GM18861 (cell line): ENCODE measurements around the gene NEK4.
A peak's percentile ranks its signal among the peaks of the same experiment; 100 is the strongest.
"Not testable (repeated sequence)": the region's sequence is repeated elsewhere in the genome, so short reads cannot be mapped to it uniquely, and the experiment has no call there.

Experiments
- ATAC-seq: cut with Tn5 transposase; IDR thresholded peaks from one replicate; pipeline ENCODE4 v1.9.1; 2021; ENCODE audit not compliant: unreplicated experiment

NEK4 gene

DNA sequence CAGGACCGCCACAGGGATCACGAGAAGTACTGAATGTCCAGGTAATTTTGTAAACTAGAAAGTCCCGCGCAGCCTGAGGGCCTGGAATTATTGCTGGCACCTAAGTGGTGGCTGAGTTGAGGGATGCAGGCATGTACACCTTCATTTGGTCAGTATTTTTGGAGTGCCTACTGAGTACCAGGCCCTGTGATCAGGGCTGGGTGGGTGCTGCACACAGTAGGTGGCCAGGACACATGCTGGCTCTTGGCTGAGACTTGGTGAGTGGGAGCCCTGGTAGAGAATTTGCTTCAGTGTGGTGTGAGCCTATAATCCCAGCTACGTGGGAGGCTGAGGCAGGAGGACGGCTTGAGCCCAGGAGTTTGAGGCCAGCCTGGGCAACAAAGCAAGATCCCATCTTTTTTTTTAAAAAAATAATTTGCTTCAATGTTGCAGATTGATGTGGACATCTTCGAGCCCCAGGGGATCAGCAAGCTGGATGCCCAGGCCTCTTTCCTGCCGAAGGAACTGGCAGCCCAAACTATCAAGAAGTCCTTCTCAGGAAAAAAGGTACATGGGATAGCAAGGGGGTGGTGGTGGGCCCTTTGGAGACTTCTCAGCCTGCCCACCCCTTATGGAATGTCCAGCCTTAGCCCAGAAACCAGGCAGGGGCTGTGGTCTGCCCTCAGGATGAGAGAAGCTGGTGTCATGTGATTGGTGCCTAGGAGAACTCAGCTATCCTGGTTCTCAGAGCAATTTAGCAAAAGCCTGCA is 9.3 kb upstream of the NEK4 start:
- ATAC-seq: no peak

DNA sequence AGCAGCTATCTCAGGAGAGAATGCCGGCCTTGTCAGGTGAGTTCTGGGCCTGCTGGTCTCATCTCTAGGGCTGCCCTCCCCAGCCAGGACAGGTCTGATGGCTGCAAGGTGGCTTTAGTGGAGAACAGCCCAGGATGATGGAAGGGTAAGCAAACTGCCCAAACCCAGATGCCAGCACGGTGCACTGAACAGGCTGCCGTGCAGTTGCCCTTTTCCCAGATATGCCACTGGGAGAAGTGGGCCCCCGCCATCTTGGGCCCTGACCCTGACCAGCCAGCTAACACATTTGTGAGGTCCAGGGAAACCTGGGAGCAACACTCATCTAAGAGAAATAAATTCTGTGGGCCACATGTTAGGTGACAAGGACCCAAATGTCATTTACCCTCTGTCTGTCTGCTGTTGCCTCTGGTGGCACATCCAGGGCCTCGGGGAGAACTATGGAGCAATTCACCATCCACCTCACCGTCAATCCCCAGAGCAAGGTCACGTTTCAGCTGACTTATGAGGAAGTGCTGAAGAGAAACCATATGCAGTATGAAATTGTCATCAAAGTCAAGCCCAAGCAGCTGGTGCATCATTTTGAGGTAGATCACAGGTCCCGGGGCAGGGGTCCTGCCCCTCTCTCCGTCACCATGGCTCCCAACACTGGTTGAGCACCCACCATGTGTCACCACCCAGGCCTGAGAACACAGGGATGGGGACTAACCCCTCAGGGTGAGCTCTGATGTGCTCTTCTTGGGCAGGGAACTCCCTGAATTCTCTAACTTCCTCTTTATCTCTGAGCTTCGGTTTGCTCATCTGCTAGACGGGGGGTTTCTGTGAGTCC is 8.5 kb upstream of the NEK4 start:
- ATAC-seq: peak; percentile 57

DNA sequence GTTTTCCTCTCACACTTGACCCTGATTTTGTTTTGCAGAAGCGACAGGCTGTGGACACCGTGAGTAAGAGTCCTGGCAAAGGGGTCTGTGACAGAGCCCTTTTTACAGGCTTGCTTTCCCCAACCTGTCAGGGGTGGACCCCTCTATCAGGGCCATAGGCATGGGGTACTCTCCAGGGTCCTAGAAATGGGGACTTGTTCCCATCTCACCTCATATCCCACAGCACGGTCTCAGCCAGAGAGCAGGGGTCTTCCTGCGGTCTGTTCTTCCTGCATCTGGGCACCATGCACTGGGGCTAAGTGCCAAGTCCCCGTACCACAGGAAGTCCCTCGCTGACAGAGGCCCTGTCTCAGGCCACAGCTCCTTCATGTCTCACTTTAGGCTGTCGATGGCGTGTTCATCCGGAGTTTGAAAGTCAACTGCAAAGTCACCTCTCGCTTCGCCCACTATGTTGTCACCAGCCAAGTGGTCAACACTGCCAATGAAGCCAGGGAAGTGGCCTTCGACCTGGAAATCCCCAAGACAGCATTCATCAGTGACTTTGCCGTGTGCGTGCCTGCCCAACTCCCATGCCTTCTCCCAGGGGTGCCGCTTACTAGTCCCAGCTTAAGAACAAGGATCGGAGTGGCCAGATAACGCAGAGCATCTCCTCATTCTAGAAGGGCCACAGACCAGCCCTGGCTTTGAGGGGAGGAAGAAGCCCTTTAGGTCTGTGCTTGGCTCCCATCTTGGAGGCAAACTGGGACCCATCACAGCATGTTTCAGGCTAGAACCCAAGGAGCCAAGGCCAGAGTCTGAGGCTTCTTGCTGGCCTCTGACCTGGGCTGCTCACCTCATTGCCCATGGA is 7.4 kb upstream of the NEK4 start:
- ATAC-seq: no peak

DNA sequence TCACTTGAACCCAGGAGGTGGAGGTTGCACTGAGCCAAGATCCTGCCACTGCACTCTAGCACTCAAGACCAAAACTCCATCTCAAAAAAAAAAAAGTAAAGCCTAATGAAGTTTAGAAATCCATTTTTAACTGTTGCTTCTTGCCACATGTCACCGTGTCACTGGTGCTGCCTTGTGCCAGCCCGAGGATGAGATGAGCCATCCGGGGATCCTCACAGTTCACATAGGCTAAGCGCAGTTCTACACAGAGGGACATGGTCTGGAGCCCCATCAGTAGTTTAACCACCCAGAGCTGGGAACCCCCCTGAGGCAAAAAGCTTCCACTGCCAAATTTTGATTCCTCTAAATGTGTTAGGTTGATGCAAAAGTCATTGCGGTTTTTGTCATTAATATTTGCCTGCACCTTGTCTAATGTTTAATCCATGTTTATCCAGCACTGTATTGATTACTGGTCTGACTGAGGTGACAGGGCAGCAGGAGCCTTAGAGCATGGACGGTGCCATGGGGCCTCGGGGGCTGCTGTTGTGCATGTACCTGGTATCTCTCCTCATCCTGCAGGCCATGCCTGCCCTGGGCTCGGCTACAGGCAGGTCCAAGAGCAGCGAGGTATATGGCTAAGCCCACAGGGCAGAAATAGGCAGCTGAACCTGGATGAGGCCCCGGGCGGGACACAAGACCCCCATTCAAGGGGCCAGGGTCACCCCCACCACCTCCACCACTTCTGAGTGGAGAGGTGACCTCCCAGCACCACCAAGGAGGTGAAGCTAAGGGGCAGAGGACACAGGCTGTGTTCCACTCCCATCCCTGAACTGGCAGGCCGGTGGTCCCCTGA is 6.6 kb upstream of the NEK4 start, which contains the start of gene ITIH1:
Gene ITIH1 (plus strand): TSS at position 473 of the 832 bp plus-strand sequence. CDS start 17 bp downstream, at position 490.
- no peak for ATAC-seq

DNA sequence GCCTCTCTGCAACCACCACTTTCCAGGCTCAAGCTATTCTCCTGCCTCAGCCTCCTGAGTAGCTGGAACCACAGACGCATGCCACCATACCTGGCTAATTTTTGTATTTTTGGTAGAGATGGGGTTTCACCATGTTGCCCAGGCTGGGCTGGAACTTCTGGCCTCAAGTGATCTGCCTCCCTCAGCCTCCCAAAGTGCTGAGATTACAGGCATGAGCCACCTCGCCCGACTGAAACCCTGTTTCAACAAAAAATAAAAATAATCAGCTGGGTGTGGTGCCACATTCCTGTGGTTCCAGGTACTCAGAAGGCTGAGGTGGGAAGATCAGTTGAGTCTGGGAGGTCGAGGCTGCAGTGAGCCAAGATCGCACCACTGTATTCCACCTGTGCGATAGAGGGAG is 5.7 kb upstream of the NEK4 start:
- ATAC-seq: not testable (repeated sequence)

DNA sequence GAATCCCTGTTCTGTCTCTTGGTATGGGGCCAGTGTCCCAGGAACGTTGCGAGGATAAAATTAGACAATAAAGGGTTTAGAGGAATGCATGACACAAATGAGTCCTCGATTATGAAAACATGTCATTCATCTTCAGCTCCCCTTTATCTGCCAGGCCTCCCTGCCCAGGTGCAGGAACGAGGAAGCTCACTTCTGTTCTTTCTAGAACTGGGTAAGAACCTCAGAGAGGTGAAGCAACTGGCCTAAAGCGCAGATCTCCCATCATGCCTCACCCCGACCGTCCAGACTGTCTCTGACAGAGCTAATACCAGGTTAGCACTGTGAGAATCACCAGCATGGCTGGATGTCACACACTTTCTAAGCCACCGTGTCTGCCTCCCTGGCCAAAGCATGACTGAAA is 5.1 kb upstream of the NEK4 start:
- no peak for ATAC-seq

DNA sequence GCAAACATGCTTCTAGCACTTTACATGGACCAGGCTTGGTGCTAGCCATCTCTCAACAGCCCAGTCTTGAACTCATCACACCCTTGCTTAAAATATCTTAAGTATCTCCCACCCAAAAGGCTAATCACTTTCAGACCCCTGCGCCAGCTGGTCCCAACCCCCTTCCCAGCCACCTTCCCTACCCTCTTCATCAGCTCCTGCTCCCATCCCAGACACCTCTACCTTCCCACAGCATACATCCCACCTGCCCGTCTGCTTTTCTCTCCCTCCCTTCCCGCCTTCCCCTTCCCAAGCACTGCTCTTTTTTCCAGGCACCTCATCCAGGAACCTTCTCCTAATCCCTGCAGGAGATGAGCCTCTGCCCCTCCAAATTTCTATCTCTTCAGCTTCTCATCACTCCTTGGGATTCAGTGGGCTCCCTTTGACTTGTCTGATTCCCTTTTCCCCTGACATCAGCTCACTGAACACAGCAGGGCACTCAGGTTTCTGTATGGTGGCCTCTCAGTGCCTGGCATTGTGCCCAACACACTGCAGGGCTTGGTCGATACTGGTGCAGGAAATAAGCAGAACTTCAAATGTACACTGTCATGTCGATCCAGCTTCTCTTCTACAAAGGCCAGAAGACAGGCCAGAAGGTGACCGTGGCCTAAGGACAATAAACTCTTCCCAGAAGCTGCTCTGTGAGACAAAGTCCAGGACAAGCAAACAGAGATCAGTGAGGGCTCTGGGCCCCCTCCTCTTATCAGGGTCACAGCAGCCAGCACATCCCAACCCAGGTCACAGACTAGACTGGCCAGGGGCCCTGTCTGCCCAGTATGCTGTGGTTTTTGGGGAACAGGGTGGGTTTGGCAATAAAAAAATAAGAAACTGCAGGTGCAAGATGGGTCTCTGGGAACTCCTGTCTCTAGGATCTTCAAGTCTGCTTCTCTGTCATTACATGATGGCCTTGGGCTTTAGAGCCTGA is 4.4 kb upstream of the NEK4 start:
- no peak for ATAC-seq

DNA sequence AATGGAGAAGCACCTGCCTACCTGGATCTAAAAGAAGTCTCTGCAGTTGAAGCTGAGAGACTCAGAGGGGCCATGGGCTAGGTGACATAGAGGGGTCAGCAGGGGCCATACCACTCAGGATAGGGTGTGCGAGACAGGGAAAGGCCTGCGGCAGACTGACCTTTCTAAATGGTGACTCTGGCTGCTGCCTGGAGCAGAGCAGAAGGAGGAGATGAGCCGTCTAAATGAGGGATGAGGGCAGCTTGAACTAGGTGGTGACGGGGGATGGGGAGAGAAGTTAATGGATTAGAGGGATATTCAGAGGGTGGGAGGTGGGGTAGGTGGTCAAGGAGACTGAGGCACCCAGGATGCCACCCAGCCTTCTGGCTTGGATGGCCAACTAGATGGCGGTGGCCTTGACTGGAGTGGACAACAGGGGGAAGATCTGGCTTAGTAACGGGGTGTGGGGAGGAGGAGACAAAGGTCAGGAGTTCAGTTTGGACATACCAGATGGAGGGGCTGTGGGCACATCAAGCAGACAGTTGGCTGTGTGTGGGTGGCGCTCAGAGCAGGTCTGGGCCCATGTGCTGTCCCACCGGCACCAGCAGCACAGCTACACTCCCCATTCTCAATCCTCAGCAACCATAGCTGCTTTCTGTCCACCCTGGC is 3.5 kb upstream of the NEK4 start:
- ATAC-seq: no peak

DNA sequence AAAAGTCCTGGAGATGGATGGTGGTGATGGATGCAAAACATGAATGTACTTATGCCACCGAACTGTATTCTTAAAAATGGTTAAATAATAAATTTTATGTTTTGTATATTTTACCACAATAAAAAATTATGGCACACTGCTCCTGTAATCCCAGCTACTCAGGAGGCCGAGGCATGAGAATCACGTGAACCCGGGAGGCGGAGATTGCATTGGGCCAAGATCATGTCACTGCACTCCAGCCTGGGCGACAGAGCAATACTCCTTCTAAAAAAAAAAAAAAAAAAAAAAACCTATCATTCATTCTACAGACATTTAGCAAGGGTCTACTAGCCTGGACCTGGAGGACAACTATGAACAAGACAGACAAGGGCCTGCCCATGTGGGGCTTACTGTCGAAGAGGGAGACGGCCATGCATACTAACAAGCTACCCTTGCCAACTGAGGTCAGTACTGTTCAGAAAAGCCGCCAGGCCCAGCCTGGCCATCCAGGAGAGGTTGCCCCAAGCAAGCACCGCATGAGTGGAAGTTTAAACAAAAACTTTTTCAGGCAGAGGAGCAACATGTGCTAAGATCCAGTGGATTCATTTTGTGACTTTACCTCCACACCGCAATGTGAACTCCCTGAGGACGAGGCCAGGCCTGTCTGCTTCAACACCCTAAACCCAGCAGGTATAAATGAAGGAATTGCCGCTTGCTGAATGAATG is 2.8 kb upstream of the NEK4 start:
- no peak for ATAC-seq

DNA sequence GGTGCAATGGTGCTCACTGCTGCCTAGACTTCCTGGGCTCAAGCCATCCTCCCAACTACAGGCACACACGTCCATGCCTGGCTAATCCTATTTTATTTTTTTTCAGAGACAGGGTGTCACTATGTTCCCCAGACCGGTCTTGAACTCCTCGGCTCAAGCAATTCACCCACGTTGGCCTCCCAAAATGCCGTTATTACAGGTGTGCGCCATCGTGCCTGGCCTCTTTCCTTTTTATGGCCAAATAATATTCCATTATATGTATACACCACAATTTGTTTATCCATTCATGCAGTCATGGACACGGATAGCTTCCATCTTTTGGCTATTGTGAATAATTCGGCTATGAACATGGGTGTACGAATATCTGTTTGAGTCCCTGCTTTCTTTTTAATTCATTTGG is 962 bp upstream of the NEK4 start:
- ATAC-seq: no peak

DNA sequence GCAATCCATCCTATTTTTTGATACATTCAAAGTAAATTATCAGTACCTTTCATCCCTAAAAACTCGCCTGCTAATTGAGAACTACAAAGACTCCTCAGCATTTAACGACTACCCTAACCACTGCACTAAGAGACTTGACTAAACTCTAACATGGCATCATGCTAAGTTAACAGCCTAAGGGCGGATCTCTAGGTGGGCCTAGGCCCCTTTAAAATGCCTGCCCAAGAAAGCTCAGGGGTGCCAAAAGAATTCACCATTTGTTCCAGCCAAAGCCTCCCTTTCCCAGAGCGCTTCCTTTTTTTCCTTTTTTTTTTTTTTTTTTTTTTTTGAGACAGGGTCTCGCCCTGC is 568 bp upstream of the NEK4 start:
- ATAC-seq: peak; percentile 2

DNA sequence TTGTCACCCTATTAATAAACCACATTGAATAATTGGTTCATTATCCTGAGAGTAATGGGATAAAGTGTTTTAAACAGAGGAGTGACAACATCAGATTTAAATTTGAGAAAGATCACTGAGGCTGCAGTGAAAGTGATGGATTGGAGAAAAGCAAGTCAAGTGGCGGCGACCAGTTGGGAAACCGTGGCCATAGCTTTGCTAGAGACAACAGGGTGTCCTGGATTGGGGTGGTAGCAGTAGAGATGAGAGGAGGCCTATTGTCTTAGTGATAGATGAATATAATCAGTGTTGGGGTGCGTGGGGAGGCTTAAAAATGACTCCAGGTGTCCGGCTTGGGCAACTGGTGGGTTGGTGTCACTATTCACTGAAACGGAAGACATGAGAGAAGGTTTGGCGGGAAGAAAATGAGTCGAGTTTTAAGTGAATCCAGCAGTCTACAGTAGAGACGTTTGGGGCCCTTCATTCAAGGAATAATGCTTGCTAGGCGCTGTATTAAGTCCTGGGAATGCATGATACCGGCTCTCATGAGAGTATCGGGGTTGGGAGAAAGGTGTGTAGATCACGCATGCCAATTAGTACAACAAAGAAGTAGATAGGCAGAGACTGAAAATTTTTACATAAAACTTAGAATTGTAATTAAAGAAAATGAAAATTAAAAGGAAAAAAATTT is 819 bp downstream of the NEK4 start:
- ATAC-seq: no peak

DNA sequence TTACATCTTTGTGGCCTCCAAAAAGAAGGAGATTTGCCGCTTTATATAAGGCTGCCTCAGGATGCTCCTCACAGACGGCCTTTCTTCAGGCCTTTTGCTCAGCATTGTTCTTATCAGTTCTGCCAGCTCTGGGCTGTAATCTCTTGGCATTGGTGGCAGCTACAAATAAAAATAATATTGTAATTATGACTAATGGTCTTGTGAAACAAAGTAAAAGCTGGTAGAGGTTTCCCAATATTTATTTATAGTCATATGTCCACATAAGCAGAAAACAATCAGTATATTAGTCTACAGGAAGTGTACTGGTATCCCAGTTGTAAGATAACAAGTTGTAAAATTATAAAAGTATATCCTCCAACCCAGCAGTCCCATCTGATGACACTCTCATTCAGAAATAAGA is 7.3 kb downstream of the NEK4 start:
- no peak for ATAC-seq

DNA sequence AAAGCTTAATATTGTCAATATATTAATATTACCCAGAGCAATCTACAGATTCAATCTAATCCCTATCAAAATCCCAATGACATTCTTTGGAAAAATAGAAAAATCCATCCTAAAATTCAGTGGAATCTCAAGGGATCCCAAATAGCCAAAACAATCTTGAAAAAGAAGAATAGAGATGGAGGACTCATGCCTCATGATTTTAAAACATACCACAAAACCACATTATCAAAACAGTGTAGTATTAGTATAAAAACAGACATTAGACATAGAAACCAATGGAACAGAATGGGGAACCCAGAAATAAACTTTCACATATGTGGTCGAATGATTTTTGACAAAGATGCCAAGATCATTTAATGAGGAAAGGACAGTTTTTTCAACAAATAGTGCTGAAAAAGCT is 14.6 kb downstream of the NEK4 start:
- ATAC-seq: no peak

DNA sequence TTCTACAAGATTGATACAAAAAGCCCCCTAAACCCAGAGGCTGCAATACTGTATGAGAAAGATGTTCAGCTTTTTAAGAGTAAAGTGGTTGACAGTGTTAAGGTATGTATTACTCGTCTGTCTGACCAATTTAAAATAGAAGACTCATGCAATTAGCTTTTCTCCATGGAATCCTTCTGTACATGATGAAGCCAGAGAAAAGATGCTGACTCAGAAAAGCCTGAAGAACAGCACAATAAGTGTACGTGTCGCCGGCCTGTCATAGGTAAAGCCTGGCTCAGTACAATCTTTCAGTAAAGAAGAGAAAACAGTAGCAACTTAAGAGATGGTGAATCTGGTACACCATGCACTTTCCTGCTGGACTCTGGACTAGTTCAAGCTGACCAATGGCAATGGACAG is 16.4 kb downstream of the NEK4 start:
- no peak for ATAC-seq

DNA sequence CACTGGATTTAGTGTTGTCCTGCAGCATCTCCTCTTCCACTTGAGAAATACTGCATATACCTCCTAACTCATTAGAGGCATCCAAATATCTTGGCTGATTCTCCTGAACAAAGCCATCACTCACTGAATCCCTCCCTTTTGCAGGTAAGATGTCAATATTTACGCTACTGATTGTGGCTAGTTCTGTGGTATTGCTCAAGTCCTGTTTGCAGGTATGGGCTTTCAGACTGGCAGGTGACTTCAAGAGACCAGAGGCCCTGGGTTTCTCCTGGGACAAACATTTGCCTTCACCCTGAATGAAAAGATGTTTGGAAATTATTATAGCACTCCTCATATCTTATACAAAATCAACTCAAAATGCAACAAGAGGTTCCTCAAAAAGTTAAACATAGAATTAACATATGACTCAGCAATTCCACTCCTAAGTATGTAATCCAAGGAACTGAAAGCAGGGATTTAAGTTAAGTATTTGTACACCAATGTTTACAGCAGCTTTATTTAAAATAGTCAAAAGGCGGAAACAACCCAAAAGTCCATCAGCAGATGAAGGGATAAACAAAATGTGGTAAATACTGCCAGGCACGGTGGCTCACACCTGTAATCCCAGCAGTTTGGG is 18.6 kb downstream of the NEK4 start:
- no peak for ATAC-seq

DNA sequence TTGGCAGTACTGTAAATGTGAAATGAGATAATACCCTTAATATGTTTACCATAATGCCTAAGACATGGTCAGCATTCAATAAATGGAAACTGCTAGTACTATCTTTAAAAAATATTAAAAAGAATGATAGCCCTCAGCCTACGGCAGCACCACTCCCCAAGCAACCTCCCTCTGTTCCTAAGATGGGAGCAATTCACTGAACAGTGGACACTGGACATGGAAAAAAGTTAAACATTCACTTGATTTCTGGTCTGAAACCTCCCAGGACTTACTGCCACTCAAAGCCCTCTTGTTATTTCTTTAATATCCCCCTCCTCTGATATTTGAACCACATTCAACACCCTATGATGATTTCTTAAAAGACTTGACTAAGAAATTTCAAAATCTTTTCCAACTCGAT is 27.0 kb downstream of the NEK4 start:
- ATAC-seq: no peak
